ENCODE data around the gene GPNMB. TPM values are rescaled to one million over a fixed set of nuclear protein-coding genes. Genes with fewer than 3 reads are reported as not detected.
"Not testable (repeated sequence)": the region's sequence is repeated elsewhere in the genome, so short reads cannot be mapped to it uniquely, and the experiment has no call there.

GPNMB gene
- 3.7 TPM for total RNA-seq

DNA sequence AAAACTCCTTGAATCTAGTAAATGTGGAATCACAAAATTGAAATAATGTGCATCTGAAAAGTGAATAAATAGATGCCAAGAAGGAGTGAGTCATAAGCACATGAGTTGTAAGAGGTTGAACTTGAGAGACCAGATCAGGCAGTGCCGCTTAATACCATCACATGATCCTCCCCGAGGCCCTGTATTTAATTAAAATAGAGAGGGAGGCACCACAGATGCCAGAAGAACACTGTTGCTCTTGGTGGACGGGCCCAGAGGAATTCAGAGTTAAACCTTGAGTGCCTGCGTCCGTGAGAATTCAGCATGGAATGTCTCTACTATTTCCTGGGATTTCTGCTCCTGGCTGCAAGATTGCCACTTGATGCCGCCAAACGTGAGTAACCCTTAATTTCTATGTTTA is at the start of gene GPNMB:
Gene GPNMB (plus strand): TSS at position 221 of the 400 bp plus-strand sequence. CDS start 83 bp downstream, at position 304.
- FAIRE-seq: no peak
- DNase-seq (ENCODE audit: low spot score in 2 of 2): peak; percentile 21 to 25

DNA sequence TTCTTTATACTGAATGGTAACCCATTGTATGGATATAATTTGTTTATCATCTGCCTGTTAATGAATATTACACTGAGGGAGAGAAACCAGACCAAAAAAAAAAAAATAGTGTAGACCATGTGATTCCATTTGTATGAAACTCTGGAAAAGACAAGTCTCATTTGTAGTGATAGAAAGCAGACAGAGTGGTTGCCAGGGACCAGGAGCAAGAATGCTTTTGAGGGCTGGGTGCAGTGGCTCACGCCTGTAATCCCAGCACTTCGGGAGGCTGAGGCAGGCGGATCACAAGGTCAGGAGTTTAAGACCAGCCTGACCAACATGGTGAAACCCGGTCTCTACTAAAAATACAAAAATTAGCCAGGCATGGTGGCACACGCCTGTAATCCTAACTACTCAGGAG is 48.8 kb upstream of the GPNMB start:
- FAIRE-seq; DNase-seq (ENCODE audit: low spot score in 2 of 2): not testable (repeated sequence)

DNA sequence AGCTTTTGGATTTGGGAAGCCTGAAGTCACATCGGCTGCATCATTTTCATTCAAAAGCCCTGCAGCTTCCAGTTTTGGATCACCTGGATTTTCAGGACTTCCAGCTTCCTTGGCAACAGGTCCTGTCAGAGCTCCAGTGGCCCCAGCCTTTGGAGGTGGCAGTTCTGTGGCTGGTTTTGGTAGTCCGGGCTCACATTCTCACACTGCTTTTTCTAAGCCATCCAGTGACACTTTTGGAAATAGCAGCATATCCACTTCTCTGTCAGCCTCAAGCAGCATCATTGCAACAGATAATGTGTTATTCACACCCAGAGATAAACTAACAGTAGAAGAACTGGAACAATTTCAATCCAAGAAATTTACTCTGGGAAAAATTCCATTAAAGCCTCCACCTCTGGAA is 46.2 kb upstream of the GPNMB start:
- FAIRE-seq (no peak), DNase-seq (ENCODE audit: low spot score in 2 of 2) (no peak)

DNA sequence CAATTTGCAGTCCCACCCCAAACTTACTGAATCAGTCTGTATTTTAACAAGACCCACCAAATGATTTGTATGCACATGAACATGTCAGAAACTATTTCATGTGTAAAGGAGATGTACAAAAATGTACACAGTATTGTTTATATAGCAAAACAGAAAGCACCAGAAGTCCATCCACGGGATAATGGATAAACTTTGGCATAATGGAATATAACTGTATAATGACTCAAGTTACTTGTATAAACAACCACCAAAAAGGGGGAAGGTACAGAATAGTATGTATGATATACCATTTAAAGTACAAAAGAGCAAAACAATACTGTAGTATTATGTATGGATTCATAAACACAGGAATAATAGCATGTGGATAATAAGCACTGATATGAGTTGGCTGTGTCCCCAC is 42.3 kb upstream of the GPNMB start:
- FAIRE-seq: no peak
- DNase-seq (ENCODE audit: low spot score in 2 of 2): no peak

DNA sequence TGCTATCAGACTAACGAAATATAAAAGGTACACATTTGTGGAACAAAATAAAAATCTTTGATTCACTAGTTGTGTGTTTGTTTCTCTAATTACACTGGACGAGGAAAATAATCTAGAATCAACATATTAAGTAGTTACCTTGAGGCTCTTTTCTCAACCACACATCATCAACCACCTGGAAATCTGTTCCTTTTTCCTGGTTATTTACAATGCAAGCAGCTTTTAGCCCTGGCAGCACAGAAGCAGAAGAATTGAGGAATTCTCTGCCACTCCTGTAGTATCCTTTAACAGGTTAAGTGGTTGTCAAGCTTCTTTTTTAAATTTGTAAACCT is 41.0 kb upstream of the GPNMB start:
- DNase-seq (ENCODE audit: low spot score in 2 of 2) (no peak), FAIRE-seq (no peak)

DNA sequence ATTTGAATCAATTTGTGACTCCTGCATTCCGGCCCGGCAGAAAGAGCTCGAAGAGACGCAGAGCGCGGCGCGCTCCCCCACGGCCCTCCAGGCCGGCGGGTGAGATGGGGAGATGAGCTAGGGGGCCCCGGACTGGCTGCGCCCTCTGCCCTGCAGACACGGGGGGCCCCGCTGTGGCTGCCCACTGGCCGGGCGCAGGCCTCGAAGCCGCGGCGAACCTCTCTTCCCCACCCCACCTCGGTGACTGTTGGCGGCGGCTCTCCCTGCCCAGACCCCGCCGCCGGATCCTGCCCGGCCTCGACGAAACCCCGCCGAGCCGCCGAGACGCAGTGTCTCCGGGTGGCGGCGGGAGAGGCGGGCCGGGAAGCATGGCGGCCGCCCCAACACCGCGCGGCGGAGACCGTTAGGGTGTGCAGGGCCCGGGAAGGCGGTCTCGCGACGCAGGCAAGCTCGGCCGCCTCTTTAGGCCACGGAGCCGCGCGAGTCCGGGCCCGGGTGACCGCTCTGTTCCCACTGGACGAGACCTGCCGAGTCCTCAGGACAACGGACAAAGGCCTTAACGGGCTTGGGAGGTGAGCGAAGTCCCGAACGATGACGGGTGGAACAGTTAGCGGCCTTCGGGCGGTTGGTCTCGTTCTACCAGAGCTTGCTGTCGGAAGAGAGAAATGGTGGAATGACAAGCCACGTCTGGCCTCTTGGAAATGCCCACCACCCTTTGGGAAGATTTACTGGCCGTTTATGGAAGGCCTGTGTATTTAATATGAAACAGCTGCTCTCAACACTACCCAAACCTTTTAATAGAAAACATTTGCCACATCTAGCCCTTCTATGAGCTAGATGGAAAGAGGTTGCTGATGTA is 40.4 kb upstream of the GPNMB start:
- DNase-seq (ENCODE audit: low spot score in 2 of 2) (peak in 1 of 2 donors; percentile 24), FAIRE-seq (no peak)

DNA sequence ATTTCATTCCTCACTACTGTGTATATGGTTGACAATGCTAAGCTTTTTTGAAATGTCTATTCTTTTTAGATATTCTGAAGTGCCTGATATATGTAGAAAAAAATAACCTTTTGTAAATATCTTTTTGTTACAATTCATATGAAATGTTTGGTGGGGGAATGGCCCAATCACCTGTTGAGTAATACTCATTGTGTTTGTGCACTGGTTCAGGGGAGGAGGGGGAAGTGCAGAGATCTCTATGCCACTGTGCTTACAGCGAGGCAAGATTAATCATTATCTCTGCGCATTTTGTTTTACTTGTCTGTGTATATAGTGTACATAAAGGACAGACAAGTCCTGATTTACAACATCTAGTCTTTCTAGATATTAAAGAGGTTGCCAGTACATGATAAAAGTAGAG is 39.6 kb upstream of the GPNMB start:
- DNase-seq (ENCODE audit: low spot score in 2 of 2): no peak
- no peak for FAIRE-seq

DNA sequence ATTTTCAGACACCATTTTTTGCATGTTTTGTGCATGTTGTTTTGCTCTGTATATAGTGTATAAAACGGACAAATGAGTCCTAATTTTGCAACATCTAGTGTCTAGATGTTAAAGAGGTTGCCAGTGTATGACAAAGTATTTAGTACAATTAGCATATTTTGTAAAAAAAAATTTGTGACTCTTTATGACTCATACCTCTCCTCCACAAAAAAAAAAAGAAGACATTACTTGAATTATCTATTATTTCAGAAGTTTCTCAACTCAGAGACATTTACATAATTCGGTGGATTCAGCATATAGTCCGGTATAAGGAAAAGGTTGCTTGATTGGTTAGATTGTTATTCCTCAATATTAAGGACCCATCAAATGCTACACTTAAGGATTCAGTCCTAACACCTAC is 38.7 kb upstream of the GPNMB start:
- FAIRE-seq: no peak

DNA sequence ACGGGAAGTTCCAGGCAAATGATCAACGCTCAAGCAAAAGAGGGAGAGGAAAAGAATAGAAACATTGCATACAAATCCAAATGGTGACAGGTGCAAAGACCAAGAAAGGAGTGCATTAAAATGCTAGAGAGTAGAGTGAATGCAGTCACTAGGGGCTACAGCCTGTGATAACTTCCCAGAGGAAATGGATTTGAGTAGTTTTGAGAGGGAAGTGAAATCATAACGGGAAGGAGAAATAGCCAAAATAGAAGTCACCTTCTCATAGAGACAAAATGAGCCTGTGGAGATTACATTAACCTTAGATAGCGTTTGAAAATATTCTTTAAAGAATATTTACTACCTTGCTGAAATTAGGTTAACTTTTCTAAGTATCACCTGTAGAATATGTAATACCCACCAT is 38.3 kb upstream of the GPNMB start:
- DNase-seq (ENCODE audit: low spot score in 2 of 2) (no peak), FAIRE-seq (no peak)

More for the DNA sequence above, 38.7 kb upstream of the GPNMB start:
- DNase-seq (ENCODE audit: low spot score in 2 of 2): no peak

DNA sequence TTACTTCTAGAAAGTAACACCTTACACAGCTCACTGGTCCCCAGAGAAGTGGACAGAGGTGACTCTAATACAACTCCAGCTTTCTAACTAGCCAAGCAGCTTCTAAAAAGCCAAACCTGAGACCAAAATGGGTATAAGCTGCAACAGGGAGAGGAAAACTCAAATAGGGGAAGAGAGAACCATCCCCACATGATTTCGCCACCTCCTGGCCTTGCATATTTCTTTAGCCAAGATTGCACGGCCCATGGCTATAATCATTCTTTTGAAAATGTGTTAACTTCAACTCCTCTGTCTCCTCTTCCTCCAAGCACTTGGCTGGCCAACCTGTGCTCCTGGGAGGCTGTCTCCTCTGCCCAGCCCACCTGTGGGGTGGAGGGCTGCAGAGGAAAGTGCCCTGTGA is 36.1 kb upstream of the GPNMB start:
- FAIRE-seq (no peak), DNase-seq (ENCODE audit: low spot score in 2 of 2) (no peak)

DNA sequence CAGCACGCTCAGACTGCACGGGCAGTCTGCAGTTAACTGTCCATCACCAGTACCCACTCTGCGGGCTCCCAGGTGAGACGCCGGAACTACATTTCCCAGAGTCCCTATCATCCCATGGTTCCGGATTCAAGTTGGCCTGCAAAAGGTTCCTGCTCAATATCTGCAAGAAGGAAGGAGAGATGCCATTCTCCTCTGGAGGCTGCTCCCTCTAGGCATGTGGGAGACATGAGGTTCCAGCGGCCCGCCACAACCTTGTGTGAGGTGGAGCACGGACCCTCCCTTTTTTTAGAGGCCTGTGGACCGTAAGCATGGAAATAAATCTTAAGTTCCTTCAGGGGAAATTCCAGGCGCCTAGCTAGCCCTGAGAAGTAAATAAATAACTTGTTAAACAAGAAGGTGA is 35.0 kb upstream of the GPNMB start:
- no peak for FAIRE-seq

DNA sequence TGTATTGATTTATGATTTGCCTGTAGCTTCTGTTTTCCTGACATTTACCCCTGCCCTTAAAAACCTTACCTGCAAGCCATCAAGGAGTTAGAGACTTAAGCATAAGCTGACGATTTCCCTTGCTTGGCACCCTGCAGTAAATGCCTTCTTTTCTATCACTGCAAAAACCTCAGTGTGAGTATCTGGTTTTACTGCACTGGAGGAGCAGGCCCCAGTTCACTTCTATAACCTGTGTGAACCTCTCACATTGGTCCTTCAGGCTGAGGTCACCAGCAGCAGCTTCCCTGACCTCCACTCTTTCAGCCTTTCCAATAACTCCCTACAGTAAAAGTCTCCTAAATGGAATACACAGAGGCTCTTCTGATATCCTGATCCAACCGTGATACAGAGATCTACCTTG is 34.2 kb upstream of the GPNMB start:
- DNase-seq (ENCODE audit: low spot score in 2 of 2) (no peak), FAIRE-seq (no peak)

More for the DNA sequence above, 35.0 kb upstream of the GPNMB start:
- no peak for DNase-seq (ENCODE audit: low spot score in 2 of 2)

DNA sequence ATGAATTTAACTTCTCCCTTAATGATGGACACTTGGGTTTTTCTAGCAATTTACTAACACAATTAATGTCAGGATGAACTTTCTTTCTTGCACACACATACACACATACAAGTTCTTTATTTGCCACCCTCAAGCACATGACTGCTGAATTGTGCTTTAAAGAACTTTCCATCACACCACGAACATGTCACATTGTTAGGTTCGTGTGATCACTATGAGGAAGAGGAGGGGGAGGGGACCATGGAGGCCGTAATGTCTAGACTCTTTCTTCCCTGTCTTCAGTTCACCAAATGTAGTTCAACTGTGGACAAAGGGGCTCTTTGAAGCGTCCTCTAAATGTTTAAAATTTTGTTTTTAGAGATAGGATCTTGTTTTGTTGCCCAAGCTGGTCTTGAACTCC is 33.7 kb upstream of the GPNMB start:
- no peak for DNase-seq (ENCODE audit: low spot score in 2 of 2)
- FAIRE-seq: no peak

DNA sequence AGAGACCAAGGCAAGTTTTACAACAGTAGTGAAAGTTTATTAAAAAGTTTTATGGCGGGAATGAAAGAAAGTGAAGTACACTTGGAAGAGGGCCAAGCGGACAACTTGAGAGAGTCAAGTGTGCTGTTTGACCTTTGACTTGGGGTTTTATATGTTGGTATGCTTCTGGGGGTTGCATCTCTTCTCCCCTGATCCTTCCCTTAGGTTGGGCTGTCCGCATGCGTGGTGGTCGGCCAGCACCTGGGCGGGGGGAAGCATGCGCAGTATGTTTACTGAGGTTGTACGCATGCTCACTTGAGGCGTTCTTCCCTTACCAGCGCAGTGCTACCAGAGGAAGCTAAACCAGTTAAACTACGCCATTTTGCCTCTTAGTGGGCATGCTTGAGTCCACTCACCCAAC is 32.8 kb upstream of the GPNMB start:
- no peak for FAIRE-seq
- no peak for DNase-seq (ENCODE audit: low spot score in 2 of 2)

DNA sequence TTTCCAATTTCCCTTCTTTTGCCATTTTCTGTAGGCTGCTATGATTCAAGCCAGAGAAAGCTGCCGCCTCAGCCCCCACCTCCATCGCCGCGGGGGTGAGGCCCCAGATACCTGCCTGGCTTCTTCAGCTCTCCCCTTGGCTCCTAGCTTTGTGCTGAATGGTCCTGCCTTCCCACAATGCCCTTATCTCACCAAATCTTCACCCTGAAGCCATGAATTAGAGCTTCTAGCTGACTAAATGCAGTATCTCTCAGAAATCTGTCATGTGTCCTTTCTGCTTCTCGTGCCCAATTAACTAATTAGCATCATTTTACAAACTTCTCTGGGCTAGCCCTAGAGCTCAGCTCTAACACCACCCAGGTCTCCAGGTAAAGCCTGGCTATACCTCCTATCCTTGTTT is 32.2 kb upstream of the GPNMB start:
- no peak for FAIRE-seq
- no peak for DNase-seq (ENCODE audit: low spot score in 2 of 2)

DNA sequence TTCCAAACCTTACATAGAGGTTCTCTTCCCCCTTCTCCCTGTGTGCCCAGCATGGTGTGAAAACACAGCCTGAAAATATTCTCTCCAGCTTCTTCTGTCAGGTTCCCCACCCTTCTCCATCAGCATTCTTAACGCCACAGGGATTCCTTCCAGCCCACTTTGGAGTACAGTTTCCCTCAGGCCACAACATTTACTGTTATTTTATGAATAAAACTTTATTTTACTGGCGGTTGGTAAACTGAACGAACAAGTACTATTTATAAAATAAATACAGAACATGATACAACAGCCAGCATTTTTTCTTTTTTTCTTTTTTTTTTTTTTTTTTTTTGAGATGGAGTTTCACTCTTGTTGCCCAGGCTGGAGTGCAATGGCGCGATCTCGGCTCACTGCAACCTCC is 31.6 kb upstream of the GPNMB start:
- no peak for FAIRE-seq
- DNase-seq (ENCODE audit: low spot score in 2 of 2): no peak

DNA sequence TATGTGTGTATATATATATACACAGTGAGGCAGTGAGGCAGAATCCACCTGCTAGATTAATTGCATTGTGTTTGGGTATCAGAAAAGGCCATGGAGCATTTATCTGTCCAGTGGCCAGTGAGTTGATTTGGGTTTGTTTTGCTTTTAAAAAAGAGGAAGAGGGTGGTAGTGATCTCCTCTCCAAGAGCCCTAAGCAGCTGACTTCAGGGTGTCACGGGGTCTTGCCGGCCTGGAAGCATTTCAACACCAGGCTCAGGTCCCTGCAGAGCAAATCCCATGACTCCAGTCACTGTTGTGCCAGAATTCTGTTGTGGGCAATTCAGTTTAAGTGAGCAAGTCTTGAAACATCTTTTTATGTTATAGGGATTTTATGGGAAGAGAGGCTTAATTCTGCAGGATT is 30.6 kb upstream of the GPNMB start:
- no peak for FAIRE-seq
- no peak for DNase-seq (ENCODE audit: low spot score in 2 of 2)

DNA sequence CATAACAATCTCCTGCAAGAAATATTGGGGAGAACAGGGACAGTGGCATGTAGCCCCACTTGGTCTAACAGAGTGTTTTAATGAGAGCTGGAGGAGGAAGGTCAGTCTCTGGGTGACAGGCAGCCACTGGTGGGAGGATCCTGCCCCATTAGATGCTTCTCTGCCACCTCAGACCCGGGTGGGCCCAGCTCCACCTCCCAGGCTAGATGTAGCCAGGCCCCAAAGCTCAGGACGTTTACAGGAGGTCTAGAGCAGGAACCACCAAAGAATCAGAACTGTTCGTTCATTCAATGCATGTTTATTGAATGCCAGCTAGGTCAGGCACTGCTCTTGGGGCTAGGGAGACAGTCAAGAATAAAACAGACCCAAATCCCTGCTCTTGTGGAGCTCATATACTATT is 28.4 kb upstream of the GPNMB start:
- no peak for FAIRE-seq
- no peak for DNase-seq (ENCODE audit: low spot score in 2 of 2)

DNA sequence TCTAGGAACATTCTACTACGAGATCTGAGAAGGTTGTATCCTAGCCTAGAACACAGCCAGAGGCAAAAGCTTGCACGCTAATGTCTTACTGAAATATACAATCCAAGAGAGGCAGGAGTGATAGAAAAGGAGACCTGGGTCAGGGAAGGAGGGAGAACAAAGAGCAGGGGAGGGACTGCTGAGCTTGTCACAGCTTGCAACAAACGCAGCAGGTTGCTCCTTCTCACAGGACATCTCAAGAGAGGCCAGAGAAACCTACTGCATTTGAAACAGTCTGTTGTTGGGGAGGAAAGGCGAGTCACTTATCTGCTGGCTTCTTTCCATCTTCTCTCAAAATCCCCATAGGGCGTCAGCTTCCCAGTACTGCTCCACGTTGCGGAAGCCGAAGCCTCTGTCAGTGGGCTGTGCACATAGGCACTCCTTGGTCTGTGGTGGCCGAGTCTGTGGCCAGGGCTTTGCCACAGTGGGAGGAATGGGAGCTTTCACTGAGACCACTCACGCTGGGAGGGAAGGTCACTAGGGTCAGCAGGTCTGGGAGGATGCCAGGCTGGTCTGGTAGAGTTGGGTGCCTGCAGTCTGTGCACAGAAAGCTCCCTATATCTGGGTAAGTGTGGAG is 25.8 kb upstream of the GPNMB start:
- DNase-seq (ENCODE audit: low spot score in 2 of 2) (no peak), FAIRE-seq (no peak)

DNA sequence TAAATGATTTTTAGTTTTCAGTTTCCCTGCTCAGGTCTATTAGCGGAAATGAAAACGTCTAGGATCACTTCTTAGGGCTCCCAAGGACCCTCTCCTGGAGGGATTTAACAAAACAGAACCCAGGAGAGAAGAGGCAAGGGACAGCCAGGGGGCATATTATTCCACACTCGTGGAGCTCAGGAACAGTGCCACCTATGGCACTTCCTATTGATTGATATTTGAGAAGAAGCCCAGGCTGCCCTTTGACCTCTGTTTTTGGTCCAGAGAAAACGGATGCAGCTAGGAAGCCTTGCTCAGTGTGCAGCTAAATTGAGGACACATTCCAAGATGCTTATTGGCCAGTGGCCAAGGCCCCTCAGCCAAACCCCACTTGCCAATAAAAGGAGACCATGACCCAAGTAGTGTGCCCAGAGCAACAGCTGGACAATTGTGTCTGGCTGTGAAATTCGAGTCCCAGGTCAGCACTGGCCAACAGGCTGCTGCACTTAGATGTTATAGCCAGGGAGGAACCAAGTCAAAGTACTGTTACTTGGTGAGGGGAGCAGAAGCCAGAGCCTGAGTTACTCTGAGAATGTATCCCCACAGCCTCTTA is 24.0 kb upstream of the GPNMB start:
- FAIRE-seq: no peak
- no peak for DNase-seq (ENCODE audit: low spot score in 2 of 2)

DNA sequence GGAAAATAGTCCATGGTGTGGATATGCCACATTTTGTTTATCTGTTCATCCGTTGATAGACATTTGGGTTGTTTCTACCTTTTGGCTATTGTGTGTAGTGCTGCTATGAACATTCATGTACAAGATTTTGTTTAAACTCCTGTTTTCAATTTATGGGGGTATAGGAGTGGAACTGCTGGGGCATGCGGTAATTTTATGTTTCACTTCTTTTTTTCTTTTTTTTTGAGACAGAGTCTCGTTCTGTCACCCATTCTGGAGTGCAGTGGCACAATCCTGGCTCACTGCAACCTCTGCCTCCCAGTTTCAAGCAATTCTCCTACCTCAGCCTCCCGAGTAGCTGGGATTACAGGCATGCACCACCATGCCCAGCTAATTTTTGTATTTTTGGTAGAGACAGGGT is 22.2 kb upstream of the GPNMB start:
- not testable (repeated sequence) for FAIRE-seq

More for the DNA sequence above, 22.2 kb upstream of the GPNMB start:
- not testable (repeated sequence) for DNase-seq (ENCODE audit: low spot score in 2 of 2)

All from frontal cortex (tissue), 4 donors.